Activated naive CD4-positive, alpha-beta T cell treated with anti-CD3 and anti-CD28 coated beads for 36 hours (primary cell): ENCODE data around the gene TSFM. TPM values are rescaled to one million over a fixed set of nuclear protein-coding genes. Genes with fewer than 3 reads are reported as not detected.
A peak's percentile ranks its signal among the peaks of the same experiment; 100 is the strongest.

ENCODE experiments used
- CTCF ChIA-PET: fragments of 350-600 bp; sonication (Branson Sonifier 250); formaldehyde crosslinking; loops from one replicate; lab custom pipeline; 2021; ENCODE audit warnings: antibody characterized with exemption; lab: Charles Lee
- DNase-seq: peaks from one replicate; pipeline ENCODE4 v3.0.0-alpha.2; 2020
- H3K27ac Mint-ChIP-seq: one replicate; pipeline ENCODE4 v1.8.0; 2021; ENCODE audit warnings: mild to moderate bottlenecking, mixed read lengths
- H3K27me3 Mint-ChIP-seq: one replicate; pipeline ENCODE4 v1.8.0; 2021; ENCODE audit warnings: low read depth, mixed read lengths
- H3K36me3 Mint-ChIP-seq: one replicate; pipeline ENCODE4 v1.8.0; 2021; ENCODE audit warnings: low read depth, mixed read lengths
- H3K4me1 Mint-ChIP-seq: one replicate; pipeline ENCODE4 v1.8.0; 2021; ENCODE audit warnings: low read depth, mixed read lengths
- H3K4me3 Mint-ChIP-seq: one replicate; pipeline ENCODE4 v1.8.0; 2021; ENCODE audit warnings: mild to moderate bottlenecking, moderate library complexity, mixed read lengths
- H3K9me3 Mint-ChIP-seq: one replicate; pipeline ENCODE4 v1.8.0; 2021; ENCODE audit warnings: mixed read lengths
- intact Hi-C: fragments of 100-400 bp; cut with micrococcal nuclease; formaldehyde crosslinking; loops from one replicate; pipeline ENCODE4 v1.15.1; 2023
- total RNA-seq, 2 experiments: library from RNA; stranded (reverse); gene quantifications; one replicate each; pipeline ENCODE4 v1.2.3, GENCODE V29; 2021

Gene TSFM
- total RNA-seq, 2 experiments from 2014 or later: 32.8 to 34.3 TPM

DNA sequence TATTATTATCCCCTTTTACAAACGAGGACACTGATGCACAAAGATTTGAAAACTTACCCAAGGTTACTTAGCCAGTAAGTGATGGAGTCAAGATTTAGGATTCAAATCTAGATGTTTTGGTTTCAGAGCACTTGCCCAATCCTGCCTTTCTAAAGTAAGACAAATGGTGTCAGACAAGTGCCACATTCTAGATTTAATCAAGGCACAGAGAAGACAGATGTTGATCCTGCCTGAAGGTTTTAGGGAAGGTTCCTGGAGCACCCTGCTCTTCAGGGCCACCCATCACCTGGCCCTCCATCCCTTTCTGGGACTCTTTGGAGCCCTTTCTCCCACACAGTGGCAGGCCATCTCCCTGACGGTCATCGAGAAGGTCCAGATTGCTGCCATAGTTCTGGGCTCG is 24.8 kb upstream of the TSFM start:
- H3K27ac Mint-ChIP-seq: no peak overlapping the region
- H3K9me3 Mint-ChIP-seq: no peaks in the 10 kb centered on the region
- no peaks in the 10 kb centered on the region for H3K27me3 Mint-ChIP-seq
- CTCF ChIA-PET: interaction anchor here (1.2 to 1.6 kb wide), 2 partner anchors 24 to 147 kb away, joined by 6 to 7 read pairs; no protein-coding TSS in a partner anchor
- intact Hi-C loops: no loop called here
- no peak overlapping the region for H3K4me3 Mint-ChIP-seq
- H3K36me3 Mint-ChIP-seq: peaks cover 10% of the 10 kb centered on the region
- H3K4me1 Mint-ChIP-seq: peaks cover 43% of the 10 kb centered on the region
- DNase-seq: no peak

DNA sequence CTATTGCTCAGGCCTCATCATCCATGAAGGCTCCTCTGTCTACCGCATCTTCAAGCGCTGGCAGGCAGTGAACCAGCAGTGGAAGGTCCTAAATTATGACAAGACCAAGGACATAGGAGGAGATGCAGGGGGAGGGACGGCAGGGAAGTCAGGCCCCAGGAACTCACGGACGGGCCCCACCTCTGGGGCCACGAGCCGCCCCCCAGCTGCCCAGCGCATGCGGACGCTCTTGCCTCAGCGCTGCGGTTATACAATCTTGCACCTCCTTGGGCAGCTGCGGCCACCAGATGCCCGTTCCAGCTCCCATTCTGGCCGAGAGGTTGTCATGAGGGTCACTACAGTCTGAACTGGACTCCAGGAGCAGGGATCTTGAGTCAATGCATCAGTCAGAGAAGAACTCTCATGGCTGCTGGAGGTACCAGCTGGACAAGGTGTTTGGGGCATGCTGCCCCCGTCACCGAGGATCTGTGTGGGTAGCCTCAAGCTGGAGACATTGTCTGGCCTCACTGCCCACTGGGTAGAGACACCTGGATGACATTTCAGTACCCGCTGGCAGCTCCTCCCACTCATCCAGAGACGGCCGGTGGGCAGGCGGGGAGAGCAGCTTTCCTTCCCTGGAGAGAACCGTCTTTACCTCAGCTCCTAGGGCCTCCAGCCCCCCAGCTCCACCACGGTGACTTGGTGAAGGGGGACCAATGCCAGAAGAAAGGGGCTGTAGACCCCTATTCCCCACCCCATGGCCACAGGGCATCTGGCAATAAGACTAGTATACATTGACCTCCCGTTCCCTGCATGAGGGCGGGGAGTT is 23.8 kb upstream of the TSFM start:
- CTCF ChIA-PET: interaction anchor here (0.6 to 2.3 kb wide), 19 partner anchors 9 to 180 kb away, joined by 3 to 17 read pairs (median 5); partner anchors contain the start of genes TSFM and TSPAN31
- intact Hi-C loops: no loop called here

DNA sequence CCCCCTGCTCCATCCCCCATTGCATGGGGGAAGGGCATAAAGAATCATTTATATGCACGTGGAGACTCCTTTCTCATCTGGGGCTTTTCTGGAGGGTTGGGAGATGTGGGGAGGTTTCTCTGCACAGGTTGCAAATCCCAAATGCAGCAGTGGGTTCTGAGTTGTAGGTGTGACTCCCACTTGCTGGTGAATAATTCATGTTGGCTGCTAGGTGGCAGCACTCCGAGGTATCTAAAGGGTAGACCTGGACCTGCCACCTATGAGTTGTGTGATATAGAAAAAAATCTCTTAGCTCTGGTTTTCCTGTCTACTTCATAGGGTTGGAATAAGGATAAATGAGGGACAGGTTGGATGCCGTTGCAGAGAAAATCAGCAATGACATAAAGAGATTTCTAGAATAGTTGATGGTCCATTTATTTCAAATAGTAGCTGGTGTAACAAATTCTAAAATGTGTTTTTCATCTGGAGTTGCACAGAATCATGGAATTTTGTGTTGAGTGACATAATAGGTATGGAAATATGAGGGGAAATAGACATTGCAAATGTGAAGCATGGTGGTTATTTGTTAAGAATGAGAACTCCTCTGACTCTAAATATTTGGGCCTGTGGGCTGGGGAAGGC is 23.1 kb upstream of the TSFM start:
- peaks cover 39% of the 10 kb centered on the region for H3K4me1 Mint-ChIP-seq
- H3K36me3 Mint-ChIP-seq: peaks cover 19% of the 10 kb centered on the region
- no peaks in the 10 kb centered on the region for H3K27me3 Mint-ChIP-seq
- CTCF ChIA-PET: interaction anchor here (0.7 to 2.3 kb wide), 22 partner anchors 8 to 179 kb away, joined by 3 to 17 read pairs (median 4); partner anchors contain the start of genes EEF1AKMT3, METTL1, TSFM and TSPAN31
- H3K4me3 Mint-ChIP-seq: no peak overlapping the region
- intact Hi-C loops: no loop called here
- no peaks in the 10 kb centered on the region for H3K9me3 Mint-ChIP-seq
- no peak overlapping the region for H3K27ac Mint-ChIP-seq
- peak; percentile 63 for DNase-seq

More for the DNA sequence above, 23.8 kb upstream of the TSFM start:
- peaks cover 18% of the 10 kb centered on the region for H3K36me3 Mint-ChIP-seq
- H3K4me3 Mint-ChIP-seq: no peak overlapping the region
- H3K9me3 Mint-ChIP-seq: no peaks in the 10 kb centered on the region
- H3K4me1 Mint-ChIP-seq: peaks cover 40% of the 10 kb centered on the region
- H3K27me3 Mint-ChIP-seq: no peaks in the 10 kb centered on the region
- H3K27ac Mint-ChIP-seq: no peak overlapping the region
- DNase-seq: no peak

DNA sequence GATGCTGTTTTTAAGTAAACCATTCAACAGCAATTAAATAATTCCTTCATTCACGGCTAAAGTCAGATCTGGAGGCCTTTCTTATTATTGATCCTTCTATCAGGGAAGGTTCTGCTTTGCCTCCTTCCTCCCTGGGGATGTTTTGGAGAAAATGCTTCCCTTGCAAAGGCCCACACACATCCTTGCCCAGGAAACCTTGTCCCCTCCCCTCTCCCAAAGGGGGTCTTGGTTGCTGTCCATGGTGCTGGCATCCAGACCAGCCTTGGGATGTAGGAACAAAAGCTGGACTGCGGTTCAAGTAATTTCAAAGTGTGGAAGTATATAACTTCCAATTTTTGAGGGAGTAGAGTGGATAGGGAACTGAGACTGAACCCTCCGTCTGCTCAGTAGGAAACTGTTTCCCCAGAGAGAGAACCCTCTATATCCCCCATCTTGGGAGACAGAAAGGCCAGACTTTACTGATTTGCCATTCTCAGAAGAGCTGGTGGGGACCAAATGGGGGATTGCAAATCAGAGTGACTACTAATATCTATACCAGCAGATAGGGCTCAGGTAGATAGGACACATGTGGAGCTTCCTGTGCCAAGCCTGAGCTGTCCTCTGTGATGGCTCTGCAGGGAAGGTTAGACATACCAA is 22.1 kb upstream of the TSFM start:
- Mint-ChIP-seq H3K4me1 (peaks cover 40% of the 10 kb centered on the region), H3K9me3 (no peaks in the 10 kb centered on the region), H3K36me3 (peaks cover 19% of the 10 kb centered on the region), H3K27ac (no peak overlapping the region), H3K27me3 (no peaks in the 10 kb centered on the region), H3K4me3 (no peak overlapping the region)
- intact Hi-C loops: no loop called here
- no peak for DNase-seq
- CTCF ChIA-PET: interaction anchor here (0.5 to 2.3 kb wide), 11 partner anchors 10 to 145 kb away, joined by 3 to 17 read pairs (median 6); partner anchors contain the start of genes EEF1AKMT3, METTL1 and TSFM

DNA sequence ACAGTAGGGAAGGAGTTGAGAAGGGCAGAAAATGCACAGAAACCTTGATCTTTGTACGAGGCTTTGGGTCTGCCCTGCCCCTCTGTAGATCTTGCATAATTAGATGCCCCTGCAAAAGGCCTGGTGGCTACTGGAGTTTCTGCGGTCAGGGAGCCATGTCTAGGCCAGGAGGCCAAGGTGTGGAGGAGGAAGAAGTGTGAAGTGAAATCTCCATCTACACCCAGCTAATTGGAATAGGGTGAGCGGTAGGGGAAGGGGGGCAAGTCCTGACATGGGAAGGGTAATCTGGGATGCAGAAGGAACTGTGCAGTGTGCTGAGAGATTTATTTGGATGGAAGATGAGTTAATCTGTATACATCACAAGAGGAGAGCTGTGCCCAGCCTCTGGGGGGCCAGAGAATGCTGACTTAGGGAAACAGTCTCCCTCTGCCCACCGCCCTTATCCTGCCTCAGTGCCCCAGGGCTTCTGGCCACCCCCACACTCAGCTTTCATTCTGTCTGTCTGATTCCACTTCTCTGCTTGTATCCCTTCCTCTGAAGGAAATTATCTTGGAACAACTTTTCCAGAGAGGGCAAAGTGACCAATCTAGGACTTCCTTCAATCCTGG is 21.1 kb upstream of the TSFM start:
- no peak for DNase-seq
- Mint-ChIP-seq H3K27me3 (peaks cover 4% of the 10 kb centered on the region), H3K4me3 (no peak overlapping the region), H3K4me1 (peaks cover 41% of the 10 kb centered on the region), H3K27ac (no peak overlapping the region), H3K9me3 (no peaks in the 10 kb centered on the region), H3K36me3 (peaks cover 19% of the 10 kb centered on the region)
- CTCF ChIA-PET: interaction anchor here (0.5 to 1.5 kb wide), 4 partner anchors 11 to 148 kb away, joined by 3 to 8 read pairs (median 4); partner anchors contain the start of gene TSFM
- intact Hi-C loops: no loop called here

DNA sequence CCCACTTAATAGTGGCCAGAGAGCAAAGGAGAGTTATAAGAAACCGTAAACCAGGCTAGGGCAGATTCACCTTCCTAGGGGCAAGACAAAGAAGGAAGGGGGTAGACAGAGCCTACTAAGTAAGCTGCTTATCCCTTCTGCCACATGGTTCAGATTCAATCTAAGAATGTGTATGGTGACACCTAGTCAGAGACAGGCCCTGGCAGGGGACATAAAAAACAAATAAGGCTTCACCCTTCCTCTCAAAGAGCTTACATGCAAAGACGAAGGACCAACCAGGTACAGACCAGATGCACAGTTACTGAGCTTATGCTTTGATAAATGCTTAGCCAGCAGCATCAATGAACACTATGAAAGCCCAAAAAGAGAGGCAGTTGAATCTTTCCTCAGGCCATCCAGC is 20.1 kb upstream of the TSFM start:
- H3K9me3 Mint-ChIP-seq: no peaks in the 10 kb centered on the region
- H3K36me3 Mint-ChIP-seq: peaks cover 13% of the 10 kb centered on the region
- peaks cover 42% of the 10 kb centered on the region for H3K4me1 Mint-ChIP-seq
- no peak for DNase-seq
- H3K4me3 Mint-ChIP-seq: no peak overlapping the region
- peaks cover 6% of the 10 kb centered on the region for H3K27me3 Mint-ChIP-seq
- CTCF ChIA-PET: interaction anchor here (1.0 kb wide), 1 partner anchor 147 kb away, joined by 8 read pairs; no protein-coding TSS in a partner anchor
- intact Hi-C loops: no loop called here
- no peak overlapping the region for H3K27ac Mint-ChIP-seq

DNA sequence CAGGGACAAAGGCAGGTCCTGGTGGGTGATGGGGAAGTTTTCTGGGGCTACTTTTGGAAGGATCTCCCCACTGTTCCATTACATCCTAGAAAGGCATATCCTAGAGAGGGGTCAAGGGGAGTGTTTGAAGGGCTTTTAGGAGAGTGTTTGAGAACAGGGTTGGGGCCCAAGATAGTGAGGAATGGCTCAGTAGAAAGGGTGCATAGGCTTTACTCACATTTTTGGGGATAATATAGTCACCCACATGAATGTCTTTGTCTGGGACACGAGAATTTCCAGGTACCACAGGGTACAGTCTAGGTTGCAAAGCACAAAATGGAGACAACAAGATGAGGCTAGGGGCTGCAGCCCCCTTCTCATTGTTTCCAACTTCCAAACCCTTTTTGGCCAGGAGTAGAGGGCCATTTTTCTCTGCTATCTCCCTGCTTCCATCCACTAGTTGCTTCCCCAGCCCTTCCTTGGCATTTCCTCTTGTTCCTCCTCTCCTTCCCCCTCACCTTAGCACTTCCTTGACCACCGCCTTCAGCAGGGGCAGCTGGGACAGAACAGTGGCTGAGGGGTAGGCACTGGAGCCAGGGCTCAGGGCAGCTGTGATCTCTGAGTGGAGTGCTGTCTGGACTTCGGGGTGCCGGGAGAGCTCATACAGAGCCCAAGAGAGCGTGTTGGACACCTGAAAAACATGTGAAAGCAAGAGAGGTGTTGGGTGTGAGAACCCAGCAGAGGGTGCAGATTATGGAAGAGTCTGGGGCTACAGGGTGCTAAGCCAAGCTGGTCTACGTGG is 18.5 kb upstream of the TSFM start:
- no peak for DNase-seq
- CTCF ChIA-PET: interaction anchor here (0.6 to 5.3 kb wide), 7 partner anchors 8 to 178 kb away, joined by 3 to 42 read pairs (median 5); partner anchors contain the start of gene MARCHF9
- Mint-ChIP-seq H3K9me3 (no peaks in the 10 kb centered on the region), H3K4me3 (peak overlapping the region; percentile 88), H3K27me3 (peaks cover 6% of the 10 kb centered on the region), H3K4me1 (peaks cover 37% of the 10 kb centered on the region), H3K36me3 (peaks cover 18% of the 10 kb centered on the region), H3K27ac (no peak overlapping the region)
- intact Hi-C loops: loop anchor here (2.0 kb wide), 1 partner anchor 19 kb away; the partner anchor contains the start of gene TSFM

DNA sequence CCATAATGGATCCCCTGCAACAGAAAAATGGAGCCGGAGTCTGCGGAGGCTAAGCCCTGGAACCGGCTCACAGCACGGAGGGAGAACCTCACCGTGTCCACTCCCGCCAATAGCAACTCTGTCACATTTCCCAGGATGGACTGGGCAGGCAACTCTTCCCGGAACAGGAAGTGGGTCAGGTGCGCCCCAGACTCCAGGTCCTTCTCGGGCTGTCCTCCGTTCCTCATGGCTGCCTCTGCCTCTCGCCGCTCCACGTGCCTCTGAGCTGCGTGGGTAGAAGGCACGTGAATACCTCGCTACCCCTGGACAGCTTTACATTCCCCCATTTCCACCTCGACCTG is 18.0 kb upstream of the TSFM start:
- H3K27me3 Mint-ChIP-seq: peaks cover 6% of the 10 kb centered on the region
- intact Hi-C loops: loop anchor here (1.0 to 2.0 kb wide), 2 partner anchors 8 to 18 kb away; partner anchors contain the start of gene TSFM
- CTCF ChIA-PET: interaction anchor here (0.6 to 5.3 kb wide), 9 partner anchors 9 to 178 kb away, joined by 3 to 42 read pairs (median 3); partner anchors contain the start of gene MARCHF9
- H3K9me3 Mint-ChIP-seq: no peaks in the 10 kb centered on the region
- H3K4me1 Mint-ChIP-seq: peaks cover 33% of the 10 kb centered on the region
- peak overlapping the region; percentile 57 for H3K27ac Mint-ChIP-seq
- peak overlapping the region; percentile 88 for H3K4me3 Mint-ChIP-seq
- peaks cover 24% of the 10 kb centered on the region for H3K36me3 Mint-ChIP-seq
- DNase-seq: peak; percentile 32

DNA sequence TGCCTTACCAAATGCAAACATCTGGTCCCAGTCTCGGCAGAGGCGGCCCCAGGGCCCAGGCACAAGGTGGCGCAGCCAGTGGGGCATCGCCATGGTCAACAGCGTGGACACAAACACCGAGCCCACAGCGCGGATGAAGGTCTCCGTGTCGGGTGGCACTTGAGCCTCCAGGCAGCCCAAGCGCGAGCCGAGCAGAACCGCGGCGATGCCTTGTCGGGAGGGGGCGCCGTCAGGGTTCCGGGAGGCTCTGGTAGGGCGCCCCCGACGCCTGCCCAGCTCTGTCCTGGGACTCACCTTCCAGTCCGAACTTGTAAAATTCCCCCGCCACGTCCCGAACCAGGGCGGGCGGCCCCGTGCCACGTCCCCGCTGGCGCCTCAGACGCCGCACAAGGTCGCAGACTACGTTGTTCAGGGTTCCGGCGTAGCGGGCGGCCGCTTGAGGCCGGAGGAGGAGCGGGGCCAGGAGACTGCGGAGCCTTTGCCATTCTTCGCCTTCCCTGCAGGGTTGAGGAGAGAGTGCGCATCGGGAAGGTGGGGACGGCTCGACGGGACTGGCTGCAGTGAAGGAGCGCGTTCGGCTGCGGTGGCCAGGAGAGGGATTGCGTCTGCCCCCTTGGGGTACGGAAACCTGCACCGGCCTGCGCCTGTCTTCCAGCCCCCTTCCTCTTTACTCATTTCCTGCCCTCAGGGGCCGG is 17.4 kb upstream of the TSFM start:
- H3K27ac Mint-ChIP-seq: peak overlapping the region; percentile 63
- peak; percentile 80 for DNase-seq
- no peaks in the 10 kb centered on the region for H3K9me3 Mint-ChIP-seq
- H3K4me1 Mint-ChIP-seq: peaks cover 30% of the 10 kb centered on the region
- H3K36me3 Mint-ChIP-seq: peaks cover 26% of the 10 kb centered on the region
- CTCF ChIA-PET: interaction anchor here (0.6 to 5.3 kb wide), 10 partner anchors 9 to 177 kb away, joined by 3 to 42 read pairs (median 3); partner anchors contain the start of gene MARCHF9
- peaks cover 6% of the 10 kb centered on the region for H3K27me3 Mint-ChIP-seq
- intact Hi-C loops: loop anchor here (1.0 to 2.0 kb wide), 2 partner anchors 9 to 18 kb away; partner anchors contain the start of gene TSFM
- H3K4me3 Mint-ChIP-seq: peak overlapping the region; percentile 88

DNA sequence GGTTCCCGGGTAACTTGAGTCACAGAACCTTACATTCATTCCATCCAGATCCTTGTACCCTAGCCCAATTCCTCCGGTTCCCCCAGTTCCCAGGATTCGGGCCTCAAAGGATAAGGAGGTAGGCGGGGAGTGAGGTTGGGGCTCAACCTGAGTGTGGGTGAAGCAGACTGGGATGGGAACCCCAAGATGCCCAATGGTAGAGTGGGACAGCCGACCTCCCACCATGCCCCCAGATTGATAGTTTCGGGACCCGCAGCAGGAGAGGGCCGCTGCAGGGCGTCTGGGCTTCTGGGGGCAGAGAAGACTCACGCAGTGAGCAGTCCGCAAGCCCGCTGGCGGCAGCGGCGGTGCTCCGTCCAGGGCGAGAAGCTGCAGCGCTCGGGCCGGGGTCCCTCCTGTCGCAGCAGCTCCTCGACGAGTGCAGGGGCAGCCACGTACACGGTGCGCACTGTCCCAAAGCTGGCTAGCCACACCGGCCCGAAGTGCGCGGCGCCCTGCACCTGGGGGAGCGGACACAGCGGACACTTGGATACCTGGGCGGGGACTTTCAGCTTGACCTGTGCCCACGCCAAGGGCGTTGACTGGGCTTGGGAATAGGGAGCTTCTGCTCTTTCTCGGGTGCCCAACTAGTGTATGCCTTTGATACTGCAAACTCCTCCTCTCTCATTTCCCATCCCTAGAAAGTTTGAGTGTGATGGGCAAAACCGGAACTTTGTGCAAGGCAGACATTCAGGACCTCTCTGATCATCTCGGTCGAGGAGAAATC is 16.7 kb upstream of the TSFM start:
- Mint-ChIP-seq H3K36me3 (peaks cover 28% of the 10 kb centered on the region), H3K27ac (no peak overlapping the region), H3K4me3 (peak overlapping the region; percentile 88), H3K9me3 (no peaks in the 10 kb centered on the region), H3K4me1 (peaks cover 33% of the 10 kb centered on the region), H3K27me3 (peaks cover 6% of the 10 kb centered on the region)
- CTCF ChIA-PET: interaction anchor here (1.1 to 5.3 kb wide), 5 partner anchors 10 to 140 kb away, joined by 3 to 42 read pairs (median 5); partner anchors contain the start of gene MARCHF9
- DNase-seq: no peak
- intact Hi-C loops: loop anchor here (1.0 to 2.0 kb wide), 2 partner anchors 10 to 17 kb away; partner anchors contain the start of gene TSFM
